HCT116 (cell line): ENCODE results near the gene PLCB4. TPM values are rescaled to one million over a fixed set of nuclear protein-coding genes. Genes with fewer than 3 reads are reported as not detected.

ENCODE experiments used
- ATAC-seq: fragments of 200-7000 bp; cut with Tn5 transposase; 2 replicates; pipeline ENCODE4 v1.9.1; 2020; ENCODE audit warnings: mild to moderate bottlenecking, moderate library complexity
- BruUV-seq: library from RNA; stranded (reverse); fragments of 400-500 nt; replicated peaks from 2 replicates; lab custom pipeline; 2021; lab: Mats Ljungman, UMichigan
- CTCF ChIA-PET: fragments of 300-600 bp; sonication (Branson Sonifier 250); formaldehyde crosslinking; loops from one replicate; lab custom pipeline; 2021; ENCODE audit warnings: antibody characterized with exemption; lab: Charles Lee
- POLR2A ChIA-PET: fragments of 300-600, 350-600 bp; sonication (Branson Sonifier 250); formaldehyde crosslinking; loops from one replicate; lab custom pipeline; 2021; ENCODE audit warnings: antibody characterized with exemption; lab: Charles Lee
- RAD21 ChIA-PET, 2 experiments: fragments of 300-600 bp; sonication (Branson Sonifier 250); formaldehyde crosslinking; loops; one replicate each; lab custom pipeline; 2023; ENCODE audit warnings: low total read pairs in 2 of 2; ENCODE audit not compliant: uncharacterized antibody in 2 of 2, unreplicated experiment in 2 of 2, low non-redundant PET in 1 of 2; lab: Charles Lee
- DNase-seq: peaks from one replicate; pipeline ENCODE4 v3.0.0-alpha.2; 2010; ENCODE audit warnings: low read depth, low spot score
- H2AFZ ChIP-seq: fragments of 200-600 bp; shearing (Covaris generic), sonication (generic); 2 replicates; pipeline ENCODE4 v1.6.1; 2017; ENCODE audit warnings: low read depth, mixed run types, mixed read lengths, antibody characterized with exemption, low read length; ENCODE audit not compliant: poor library complexity, severe bottlenecking
- H3K27ac ChIP-seq: 2 replicates; pipeline ENCODE4 v1.5.1; 2012; ENCODE audit warnings: low read depth, low read length
- H3K27me3 ChIP-seq: fragments of 200-600 bp; sonication (generic); 2 replicates; pipeline ENCODE4 v1.6.1; 2016; ENCODE audit warnings: mixed run types, low read length, mixed read lengths; ENCODE audit not compliant: insufficient read depth
- H3K36me3 ChIP-seq, 2 experiments: fragments of 200-500 bp in 1 of 2; fragments of 200-600 bp in 1 of 2; sonication (Bioruptor generic) in 1 of 2; sonication (generic) in 1 of 2; 2 replicates each; pipeline versions ENCODE4 v1.5.1 to v1.6.1; 2014 to 2016; ENCODE audit warnings: low read length in 2 of 2, inconsistent platforms in 1 of 2, mixed read lengths in 1 of 2, mixed run types in 1 of 2; ENCODE audit not compliant: insufficient read depth in 2 of 2, control insufficient read depth in 1 of 2
- H3K4me1 ChIP-seq, 2 experiments: fragments of 200-600 bp in 1 of 2; sonication (generic) in 1 of 2; 2 replicates each; pipeline versions ENCODE4 v1.5.1 to v1.6.1; 2012 to 2017; ENCODE audit warnings: low read length in 2 of 2, inconsistent platforms in 1 of 2, mild to moderate bottlenecking in 1 of 2, mixed read lengths in 1 of 2, mixed run types in 1 of 2, moderate library complexity in 1 of 2; ENCODE audit not compliant: insufficient read depth in 2 of 2, control insufficient read depth in 1 of 2
- H3K4me2 ChIP-seq: fragments of 200-600 bp; sonication (generic); 2 replicates; pipeline ENCODE4 v1.6.1; 2017; ENCODE audit warnings: mixed run types, low read length, mixed read lengths
- H3K4me3 ChIP-seq, 2 experiments: fragments of 200-600 bp in 1 of 2; sonication (generic) in 1 of 2; replicated peaks in 1 of 2; 2 replicates each; pipeline ENCODE4 v1.5.1; 2011 to 2016; ENCODE audit warnings: low read length in 2 of 2, control low read depth in 1 of 2, low read depth in 1 of 2, mild to moderate bottlenecking in 1 of 2, mixed read lengths in 1 of 2, mixed run types in 1 of 2
- H3K79me2 ChIP-seq: fragments of 200-600 bp; sonication (generic); 2 replicates; pipeline ENCODE4 v1.6.1; 2017; ENCODE audit warnings: mild to moderate bottlenecking, mixed run types, low read length, moderate library complexity, mixed read lengths; ENCODE audit not compliant: insufficient read depth
- H3K9ac ChIP-seq: fragments of 200-600 bp; sonication (generic); 2 replicates; pipeline ENCODE4 v1.6.1; 2016; ENCODE audit warnings: low read length, mixed read lengths
- H3K9me2 ChIP-seq: fragments of 200-600 bp; sonication (generic), shearing (Covaris generic); 2 replicates; pipeline ENCODE4 v1.6.1; 2017; ENCODE audit warnings: mixed run types, mild to moderate bottlenecking, moderate library complexity; ENCODE audit not compliant: insufficient read depth
- H3K9me3 ChIP-seq, 2 experiments: fragments of 200-500 bp in 1 of 2; fragments of 200-600 bp in 1 of 2; sonication (Bioruptor generic) in 1 of 2; sonication (generic) in 1 of 2; 2 replicates each; pipeline ENCODE4 v1.6.1; 2014 to 2017; ENCODE audit warnings: low read length in 2 of 2, mixed read lengths in 2 of 2, inconsistent platforms in 1 of 2, low read depth in 1 of 2, mild to moderate bottlenecking in 1 of 2, mixed run types in 1 of 2, moderate library complexity in 1 of 2; ENCODE audit not compliant: control insufficient read depth in 1 of 2, insufficient read depth in 1 of 2
- H4K20me1 ChIP-seq: fragments of 200-600 bp; sonication (generic), shearing (Covaris generic); 2 replicates; pipeline ENCODE4 v1.6.1; 2017; ENCODE audit warnings: mixed run types, mild to moderate bottlenecking, moderate library complexity; ENCODE audit not compliant: insufficient read depth
- EZH2 ChIP-seq: fragments of 200-600 bp; sonication (generic); IDR thresholded peaks from 2 replicates; pipeline ENCODE4 v1.6.1; 2017; ENCODE audit warnings: antibody characterized with exemption, mixed run types
- POLR2A ChIP-seq: IDR thresholded peaks from 2 replicates; pipeline ENCODE4 v1.7.0; 2011; ENCODE audit warnings: borderline replicate concordance; ENCODE audit not compliant: insufficient read depth, insufficient read length; ENCODE audit errors: extremely low read depth
- RAD21 ChIP-seq: IDR thresholded peaks from 2 replicates; pipeline ENCODE4 v1.6.1; 2012; ENCODE audit warnings: low read depth, mild to moderate bottlenecking
- YY1 ChIP-seq: IDR thresholded peaks from 2 replicates; pipeline ENCODE4 v1.6.1; 2011; ENCODE audit warnings: low read length, low read depth, moderate library complexity, mild to moderate bottlenecking; ENCODE audit not compliant: insufficient replicate concordance; ENCODE audit errors: extremely low read depth
- ZBTB33 ChIP-seq: IDR thresholded peaks from 2 replicates; pipeline ENCODE4 v1.6.1; 2011; ENCODE audit warnings: mild to moderate bottlenecking, low read length, moderate library complexity; ENCODE audit not compliant: insufficient replicate concordance; ENCODE audit errors: extremely low read depth
- ZFX ChIP-seq: fragments of 450-650 bp; IDR thresholded peaks from 2 replicates; pipeline ENCODE4 v1.6.1; 2017
- intact Hi-C: fragments of 100-400 bp; cut with micrococcal nuclease; formaldehyde crosslinking; loops from 2 replicates; pipeline ENCODE4 v1.10.0; 2022
- total RNA-seq: library from RNA; stranded (reverse); gene quantifications from one replicate; pipeline ENCODE4 v1.2.1, GENCODE V29; 2021; ENCODE audit not compliant: unreplicated experiment

Gene PLCB4
- total RNA-seq, 1 experiment from 2014 or later: 2.5 TPM

GRCh38 chr20:9444921-9445320, 376.0 kb downstream of the PLCB4 start (continued):
- TF ChIP-seq ZBTB33 (no peak), RAD21 (no peak)

DNA sequence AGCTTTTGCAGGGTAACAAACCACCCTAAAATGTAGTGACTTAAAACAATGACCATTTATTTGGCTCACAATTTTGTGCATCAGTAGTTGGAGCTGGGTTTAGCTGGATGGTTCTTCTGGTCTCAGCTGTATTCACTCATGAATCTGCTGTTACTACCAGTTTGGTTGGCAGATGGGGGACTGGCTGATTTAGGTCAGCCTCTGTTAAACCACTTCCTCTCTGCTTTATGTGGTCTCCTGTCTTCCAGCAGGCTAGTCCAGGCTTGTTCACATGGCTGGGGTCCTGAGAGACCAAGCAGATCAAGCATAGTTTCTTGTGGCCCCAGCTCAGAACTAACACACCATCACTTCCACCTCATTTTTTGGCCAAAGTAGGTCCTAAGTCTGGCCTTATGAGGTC, 378.3 kb downstream of the PLCB4 start:
- no peak overlapping the region for H3K27ac ChIP-seq
- no TSS peak for BruUV-seq
- H3K9me2 ChIP-seq: no peaks in the 10 kb centered on the region
- H2AFZ ChIP-seq: no peak overlapping the region
- H3K4me3 ChIP-seq: no peak overlapping the region
- ChIA-PET POLR2A (no interaction called here), CTCF (interaction anchor here (1.3 kb wide), 1 partner anchor 163 kb away, joined by 4 read pairs; no protein-coding TSS in a partner anchor), RAD21 (no interaction called here)
- ATAC-seq (no peak), DNase-seq (no peak)
- no peaks in the 10 kb centered on the region for H3K36me3 ChIP-seq
- H3K9ac ChIP-seq: no peak overlapping the region
- H4K20me1 ChIP-seq: no peaks in the 10 kb centered on the region
- intact Hi-C loops: no loop called here
- no peaks in the 10 kb centered on the region for H3K79me2 ChIP-seq
- no peak overlapping the region for H3K4me2 ChIP-seq
- TF ChIP-seq RAD21: no peak
- no peaks in the 10 kb centered on the region for H3K27me3 ChIP-seq
- H3K9me3 ChIP-seq: no peaks in the 10 kb centered on the region
- no peaks in the 10 kb centered on the region for H3K4me1 ChIP-seq

- H3K4me3 ChIP-seq: no peak overlapping the region
- H3K9me3 ChIP-seq: no peaks in the 10 kb centered on the region
- H2AFZ ChIP-seq: no peak overlapping the region
- ATAC-seq (no peak), DNase-seq (no peak)
- ChIA-PET POLR2A (no interaction called here), RAD21 (no interaction called here), CTCF (no interaction called here)
- no peaks in the 10 kb centered on the region for H3K27me3 ChIP-seq
- no peak overlapping the region for H3K9ac ChIP-seq
- H4K20me1 ChIP-seq: no peaks in the 10 kb centered on the region
- no peaks in the 10 kb centered on the region for H3K9me2 ChIP-seq
- TF ChIP-seq ZBTB33 (no peak), ZFX (no peak), POLR2A (no peak), EZH2 (no peak), YY1 (no peak)
- no peaks in the 10 kb centered on the region for H3K79me2 ChIP-seq
- H3K27ac ChIP-seq: no peak overlapping the region
- H3K4me1 ChIP-seq: no peaks in the 10 kb centered on the region
- intact Hi-C loops: no loop called here
- no TSS peak for BruUV-seq
- H3K36me3 ChIP-seq: no peaks in the 10 kb centered on the region
- no peak overlapping the region for H3K4me2 ChIP-seq
Observed at GRCh38 chr20:9453201-9453600, 384.3 kb downstream of the PLCB4 start.
